Central memory CD8-positive, alpha-beta T cell (primary cell): ENCODE results near the gene NUBPL.
"Not testable (repeated sequence)": the region's sequence is repeated elsewhere in the genome, so short reads cannot be mapped to it uniquely, and the experiment has no call there.

Source experiments
- ATAC-seq: fragments of 150-1000 bp; cut with Tn5 transposase; replicated peaks from 2 replicates; pipeline ENCODE4 v1.10.0; 2022; ENCODE audit warnings: mild to moderate bottlenecking, moderate FRiP score, moderate number of reproducible peaks; ENCODE audit not compliant: poor library complexity, severe bottlenecking; ENCODE audit errors: extremely low read depth
- DNase-seq, 2 donors: peaks; one replicate each; pipeline ENCODE4 v3.0.0; 2021; ENCODE audit warnings: low spot score in 2 of 2
- H3K27ac Mint-ChIP-seq: one replicate; pipeline ENCODE4 v1.8.0; 2022; ENCODE audit warnings: low read depth, mild to moderate bottlenecking, moderate library complexity, mixed read lengths
- H3K27me3 Mint-ChIP-seq: one replicate; pipeline ENCODE4 v1.8.0; 2022; ENCODE audit warnings: mixed read lengths
- H3K36me3 Mint-ChIP-seq: one replicate; pipeline ENCODE4 v1.8.0; 2022; ENCODE audit warnings: mild to moderate bottlenecking, moderate library complexity, mixed read lengths; ENCODE audit not compliant: insufficient read depth
- H3K4me1 Mint-ChIP-seq: one replicate; pipeline ENCODE4 v1.8.0; 2022; ENCODE audit warnings: mixed read lengths
- H3K4me3 Mint-ChIP-seq: one replicate; pipeline ENCODE4 v1.8.0; 2022; ENCODE audit warnings: mild to moderate bottlenecking, moderate library complexity, mixed read lengths
- H3K9me3 Mint-ChIP-seq: one replicate; pipeline ENCODE4 v1.8.0; 2022; ENCODE audit warnings: mixed read lengths

NUBPL gene

GRCh38 chr14:31652900-31653299, 91.7 kb downstream of the NUBPL start:
- not testable (repeated sequence) for DNase-seq, H3K36me3 Mint-ChIP-seq, H3K27ac Mint-ChIP-seq, H3K4me1 Mint-ChIP-seq, H3K27me3 Mint-ChIP-seq, H3K4me3 Mint-ChIP-seq, ATAC-seq
- H3K9me3 Mint-ChIP-seq: peaks cover 16% of the 10 kb centered on the region

- no peak for ATAC-seq
- peaks cover 4% of the 10 kb centered on the region for H3K36me3 Mint-ChIP-seq
- no peaks in the 10 kb centered on the region for H3K27me3 Mint-ChIP-seq
- no peak overlapping the region for H3K27ac Mint-ChIP-seq
- H3K9me3 Mint-ChIP-seq: peaks cover 7% of the 10 kb centered on the region
- H3K4me1 Mint-ChIP-seq: peaks cover 6% of the 10 kb centered on the region
- no peak overlapping the region for H3K4me3 Mint-ChIP-seq
- DNase-seq: no peak
Measured at GRCh38 chr14:31657917-31658316, 96.7 kb downstream of the NUBPL start.

GRCh38 chr14:31659278-31659677, 98.1 kb downstream of the NUBPL start:
- H3K36me3 Mint-ChIP-seq: peaks cover 4% of the 10 kb centered on the region
- H3K9me3 Mint-ChIP-seq: peaks cover 11% of the 10 kb centered on the region
- H3K4me3 Mint-ChIP-seq: no peak overlapping the region
- no peaks in the 10 kb centered on the region for H3K27me3 Mint-ChIP-seq
- DNase-seq (no peak), ATAC-seq (no peak)
- peaks cover 6% of the 10 kb centered on the region for H3K4me1 Mint-ChIP-seq
- no peak overlapping the region for H3K27ac Mint-ChIP-seq

- peaks cover 2% of the 10 kb centered on the region for H3K36me3 Mint-ChIP-seq
- no peak overlapping the region for H3K4me3 Mint-ChIP-seq
- DNase-seq: no peak
- ATAC-seq: no peak
- H3K4me1 Mint-ChIP-seq: peaks cover 6% of the 10 kb centered on the region
- no peak overlapping the region for H3K27ac Mint-ChIP-seq
- H3K9me3 Mint-ChIP-seq: peaks cover 13% of the 10 kb centered on the region
- H3K27me3 Mint-ChIP-seq: no peaks in the 10 kb centered on the region
Measured at GRCh38 chr14:31660191-31660590, 99.0 kb downstream of the NUBPL start.

GRCh38 chr14:31660728-31661127, 99.5 kb downstream of the NUBPL start:
- no peak overlapping the region for H3K27ac Mint-ChIP-seq
- H3K4me3 Mint-ChIP-seq: no peak overlapping the region
- peaks cover 2% of the 10 kb centered on the region for H3K36me3 Mint-ChIP-seq
- DNase-seq: no peak
- peaks cover 6% of the 10 kb centered on the region for H3K4me1 Mint-ChIP-seq
- no peak for ATAC-seq
- H3K9me3 Mint-ChIP-seq: peaks cover 15% of the 10 kb centered on the region
- no peaks in the 10 kb centered on the region for H3K27me3 Mint-ChIP-seq

- Mint-ChIP-seq H3K9me3 (peaks cover 15% of the 10 kb centered on the region), H3K27ac (no peak overlapping the region), H3K4me1 (no peaks in the 10 kb centered on the region), H3K36me3 (no peaks in the 10 kb centered on the region), H3K27me3 (no peaks in the 10 kb centered on the region), H3K4me3 (no peak overlapping the region)
- ATAC-seq (no peak), DNase-seq (no peak)
Measured at GRCh38 chr14:31668348-31668747, 107.1 kb downstream of the NUBPL start.

- Mint-ChIP-seq H3K4me1 (no peaks in the 10 kb centered on the region), H3K9me3 (no peaks in the 10 kb centered on the region), H3K36me3 (no peaks in the 10 kb centered on the region), H3K27ac (no peak overlapping the region), H3K27me3 (no peaks in the 10 kb centered on the region), H3K4me3 (no peak overlapping the region)
- ATAC-seq (no peak), DNase-seq (no peak)
Measured at GRCh38 chr14:31672709-31673108, 111.5 kb downstream of the NUBPL start.

GRCh38 chr14:31677052-31677451, 115.8 kb downstream of the NUBPL start:
- no peak for DNase-seq
- ATAC-seq: no peak
- no peak overlapping the region for H3K4me3 Mint-ChIP-seq
- no peaks in the 10 kb centered on the region for H3K27me3 Mint-ChIP-seq
- no peaks in the 10 kb centered on the region for H3K9me3 Mint-ChIP-seq
- no peak overlapping the region for H3K27ac Mint-ChIP-seq
- no peaks in the 10 kb centered on the region for H3K36me3 Mint-ChIP-seq
- no peaks in the 10 kb centered on the region for H3K4me1 Mint-ChIP-seq

- H3K9me3 Mint-ChIP-seq: no peaks in the 10 kb centered on the region
- H3K4me3 Mint-ChIP-seq: no peak overlapping the region
- no peak for ATAC-seq
- no peaks in the 10 kb centered on the region for H3K27me3 Mint-ChIP-seq
- no peak overlapping the region for H3K27ac Mint-ChIP-seq
- no peaks in the 10 kb centered on the region for H3K4me1 Mint-ChIP-seq
- DNase-seq: no peak
- no peaks in the 10 kb centered on the region for H3K36me3 Mint-ChIP-seq
Measured at GRCh38 chr14:31677630-31678029, 116.4 kb downstream of the NUBPL start.

GRCh38 chr14:31678421-31679249, 117.4 kb downstream of the NUBPL start:
- no peak overlapping the region for H3K27ac Mint-ChIP-seq
- DNase-seq (no peak), ATAC-seq (no peak)
- no peaks in the 10 kb centered on the region for H3K4me1 Mint-ChIP-seq
- H3K9me3 Mint-ChIP-seq: no peaks in the 10 kb centered on the region
- H3K36me3 Mint-ChIP-seq: no peaks in the 10 kb centered on the region
- no peaks in the 10 kb centered on the region for H3K27me3 Mint-ChIP-seq
- no peak overlapping the region for H3K4me3 Mint-ChIP-seq

GRCh38 chr14:31682768-31683167, 121.6 kb downstream of the NUBPL start:
- no peak overlapping the region for H3K27ac Mint-ChIP-seq
- H3K27me3 Mint-ChIP-seq: no peaks in the 10 kb centered on the region
- peaks cover 2% of the 10 kb centered on the region for H3K36me3 Mint-ChIP-seq
- no peak overlapping the region for H3K4me3 Mint-ChIP-seq
- no peaks in the 10 kb centered on the region for H3K9me3 Mint-ChIP-seq
- DNase-seq (no peak), ATAC-seq (no peak)
- H3K4me1 Mint-ChIP-seq: no peaks in the 10 kb centered on the region

- H3K4me3 Mint-ChIP-seq: no peak overlapping the region
- peaks cover 2% of the 10 kb centered on the region for H3K36me3 Mint-ChIP-seq
- ATAC-seq (no peak), DNase-seq (no peak)
- no peaks in the 10 kb centered on the region for H3K27me3 Mint-ChIP-seq
- peaks cover 14% of the 10 kb centered on the region for H3K4me1 Mint-ChIP-seq
- no peaks in the 10 kb centered on the region for H3K9me3 Mint-ChIP-seq
- H3K27ac Mint-ChIP-seq: no peak overlapping the region
Measured at GRCh38 chr14:31687726-31688125, 126.5 kb downstream of the NUBPL start.

GRCh38 chr14:31690056-31690455, 128.9 kb downstream of the NUBPL start:
- Mint-ChIP-seq H3K27me3 (no peaks in the 10 kb centered on the region), H3K36me3 (peaks cover 2% of the 10 kb centered on the region), H3K9me3 (no peaks in the 10 kb centered on the region), H3K27ac (no peak overlapping the region), H3K4me1 (peaks cover 14% of the 10 kb centered on the region), H3K4me3 (no peak overlapping the region)
- no peak for DNase-seq
- ATAC-seq: no peak
